Ramos (cell line): ENCODE results near the gene CPT2.
"Not testable (repeated sequence)": the region's sequence is repeated elsewhere in the genome, so short reads cannot be mapped to it uniquely, and the experiment has no call there.

Source experiments
- in situ Hi-C: fragments of 300-500 bp; cut with MboI; formaldehyde crosslinking; loops from one replicate; pipeline ENCODE4 v1.14.3; 2022; ENCODE audit warnings: low sequenced_read_pairs; ENCODE audit not compliant: unreplicated experiment

The CPT2 gene

DNA sequence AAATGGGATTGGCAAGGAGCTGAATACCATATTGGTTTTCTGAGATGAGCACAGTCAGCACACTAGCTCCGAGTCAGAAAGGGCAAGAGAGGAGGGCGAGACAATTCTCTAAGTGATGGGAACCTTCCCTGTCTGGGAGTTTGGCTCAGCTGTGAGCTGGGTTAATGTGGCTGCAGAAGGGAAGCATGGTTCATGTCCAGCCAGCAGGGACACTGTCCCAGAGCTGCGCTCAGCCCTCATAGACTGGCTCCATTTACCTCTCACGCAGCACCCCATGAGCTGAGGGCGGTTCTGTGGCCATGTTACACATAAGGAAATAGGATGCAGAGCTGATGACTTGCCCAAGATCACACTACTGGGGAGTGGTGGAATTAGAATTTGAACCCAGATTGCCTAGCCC is 15.7 kb upstream of the CPT2 start:
- in situ Hi-C loops: loop anchor here (25.0 kb wide), 1 partner anchor 469 kb away; no protein-coding TSS in a partner anchor

DNA sequence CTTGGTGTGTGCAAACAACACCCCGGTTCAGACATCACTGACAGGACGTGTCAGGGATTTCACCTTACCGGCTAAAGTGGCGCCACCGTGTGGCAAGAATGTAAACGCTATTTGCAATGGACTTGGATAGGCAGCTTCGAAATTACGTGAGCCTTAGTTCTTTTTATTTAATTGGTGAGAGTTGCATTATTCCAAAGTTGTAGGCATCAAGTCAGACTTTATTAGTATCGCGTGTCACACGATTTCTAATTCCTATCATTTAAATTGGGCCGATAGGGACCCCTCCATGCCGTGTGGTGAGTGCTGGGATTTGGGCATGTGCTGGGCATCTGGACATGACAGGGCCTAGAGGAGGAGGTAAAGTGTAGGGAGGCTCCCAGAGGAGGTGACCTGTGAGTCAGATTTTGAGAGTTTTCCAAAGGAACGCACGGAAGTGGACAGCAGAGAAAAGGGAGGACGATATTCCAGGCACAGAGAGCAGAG is 14.5 kb upstream of the CPT2 start:
- in situ Hi-C loops: loop anchor here (25.0 kb wide), 1 partner anchor 470 kb away; no protein-coding TSS in a partner anchor

DNA sequence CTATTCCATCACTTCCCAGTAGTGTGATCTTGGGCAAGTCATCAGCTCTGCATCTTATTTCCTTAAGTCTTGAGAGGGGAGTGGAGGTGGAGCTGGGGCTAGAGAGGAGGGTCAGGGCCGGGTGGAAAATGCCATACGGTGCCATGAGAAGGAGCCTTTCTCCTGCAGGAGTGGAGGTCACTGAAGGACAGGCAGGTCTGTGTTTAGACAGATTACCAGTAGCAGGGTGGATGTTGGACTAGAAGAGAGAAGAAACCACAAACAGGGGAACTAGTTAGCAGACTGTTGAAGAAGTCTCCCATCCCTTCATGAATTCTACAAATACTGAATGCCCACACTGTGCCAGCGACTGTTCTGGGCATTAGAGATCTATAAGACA is 13.9 kb upstream of the CPT2 start:
- in situ Hi-C loops: loop anchor here (25.0 kb wide), 1 partner anchor 470 kb away; no protein-coding TSS in a partner anchor

GRCh38 chr1:53183095-53183990 is 13.3 kb upstream of the CPT2 start:
- in situ Hi-C loops: loop anchor here (25.0 kb wide), 1 partner anchor 471 kb away; no protein-coding TSS in a partner anchor

DNA sequence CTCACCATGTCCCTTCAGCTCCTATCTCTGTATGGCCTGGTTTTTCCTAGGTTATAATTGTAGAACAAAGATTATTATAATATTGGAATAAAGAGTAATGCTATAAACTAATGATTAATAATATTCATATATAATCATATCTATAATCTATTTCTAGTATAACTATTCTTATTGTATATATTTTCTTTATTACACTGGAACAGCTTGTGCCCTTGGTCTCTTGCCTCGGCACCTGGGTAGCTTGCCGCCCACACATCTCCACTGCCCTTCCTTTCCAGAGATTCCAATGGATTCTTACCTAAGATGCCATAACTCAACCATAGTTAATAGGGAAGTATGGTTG is 10.7 kb upstream of the CPT2 start:
- in situ Hi-C loops: loop anchor here (25.0 kb wide), 1 partner anchor 474 kb away; no protein-coding TSS in a partner anchor

- in situ Hi-C loops: loop anchor here (25.0 kb wide), 1 partner anchor 474 kb away; no protein-coding TSS in a partner anchor
These were observed 10.1 kb upstream of the CPT2 start for GRCh38 chr1:53186533-53186932.

- in situ Hi-C loops: loop anchor here (25.0 kb wide), 1 partner anchor 475 kb away; no protein-coding TSS in a partner anchor
These were observed 9.2 kb upstream of the CPT2 start for GRCh38 chr1:53187401-53187800.

- in situ Hi-C loops: loop anchor here (25.0 kb wide), 1 partner anchor 476 kb away; no protein-coding TSS in a partner anchor
These were observed 8.5 kb upstream of the CPT2 start for GRCh38 chr1:53188099-53188498.

DNA sequence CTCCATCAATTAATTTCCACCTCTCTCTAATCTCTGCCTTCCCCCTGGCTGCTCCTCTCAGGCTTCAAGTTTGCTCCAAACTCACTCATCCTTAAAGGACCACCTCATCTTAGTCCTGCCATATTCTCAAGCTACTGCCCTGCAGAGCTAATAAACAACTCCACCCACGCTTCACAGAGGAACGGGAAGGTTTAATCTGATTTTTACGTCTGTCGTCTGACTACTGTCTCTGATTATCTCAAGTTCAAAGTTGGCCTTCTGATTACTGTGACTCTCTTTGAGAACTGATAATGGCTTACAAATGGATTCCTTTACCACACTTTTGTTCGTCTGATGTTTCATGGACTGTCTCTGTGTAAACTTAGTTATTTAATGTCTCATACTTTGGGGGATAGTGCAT is 7.6 kb upstream of the CPT2 start:
- in situ Hi-C loops: loop anchor here (25.0 kb wide), 1 partner anchor 477 kb away; no protein-coding TSS in a partner anchor

DNA sequence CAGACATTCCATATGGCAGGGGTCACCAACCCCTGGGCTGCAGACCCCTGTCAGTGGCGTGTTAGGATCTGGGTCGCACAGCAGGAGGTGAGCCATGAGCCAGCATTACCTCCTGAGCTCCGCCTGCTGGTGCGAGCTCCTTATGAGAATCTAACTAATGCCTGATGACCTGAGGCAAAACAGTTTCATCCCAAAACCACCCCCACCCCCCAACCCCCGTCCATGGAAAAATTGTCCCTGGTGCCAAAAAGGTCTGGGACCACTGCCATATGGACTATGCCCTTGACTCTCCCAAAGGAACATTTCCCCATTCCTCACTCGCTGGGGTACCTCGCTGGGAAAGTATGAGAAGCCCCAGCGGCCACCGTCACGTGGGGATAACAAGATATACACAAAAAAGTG is 6.4 kb upstream of the CPT2 start:
- in situ Hi-C loops: loop anchor here (25.0 kb wide), 1 partner anchor 478 kb away; no protein-coding TSS in a partner anchor

DNA sequence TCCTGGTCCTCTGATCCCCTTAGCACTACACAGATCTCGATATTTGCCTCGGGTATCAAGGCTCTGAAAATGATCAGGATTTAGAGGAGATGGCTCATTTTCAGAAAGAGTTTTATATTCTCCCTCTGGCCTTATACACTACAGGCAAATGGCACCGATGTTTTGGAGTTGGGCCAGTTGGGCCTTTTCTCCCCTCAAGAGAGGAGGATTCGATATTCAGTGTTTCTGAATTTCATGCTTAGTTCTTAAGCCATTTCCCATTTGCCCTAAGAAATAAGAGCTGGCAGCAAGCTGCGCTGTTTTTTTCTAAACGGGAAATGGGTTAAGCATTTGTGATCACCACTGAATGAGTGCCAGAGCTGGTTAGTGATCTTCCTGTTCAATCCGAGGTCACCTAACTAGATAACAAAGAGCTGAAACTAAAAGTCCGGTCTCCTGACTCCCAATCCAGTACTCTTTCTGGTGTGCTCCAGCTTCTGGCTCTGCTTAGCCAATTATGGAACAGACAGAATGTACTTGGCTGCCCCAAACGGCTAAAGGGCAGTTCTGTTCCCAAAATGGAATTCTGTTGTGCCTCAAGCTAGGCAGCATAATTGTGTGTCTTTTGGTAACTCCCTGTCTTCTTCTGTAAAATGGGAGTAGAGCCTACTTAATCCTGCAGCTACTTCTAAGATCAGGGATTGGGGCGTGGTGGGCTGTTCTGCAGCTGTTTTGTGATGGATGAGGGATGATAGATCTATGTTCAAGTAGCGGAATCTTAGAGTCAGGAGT is 1.2 kb upstream of the CPT2 start:
- in situ Hi-C loops: loop anchor here (25.0 kb wide), 1 partner anchor 483 kb away; no protein-coding TSS in a partner anchor

- in situ Hi-C loops: loop anchor here (25.0 kb wide), 1 partner anchor 484 kb away; no protein-coding TSS in a partner anchor
These were observed 573 bp upstream of the CPT2 start for GRCh38 chr1:53196017-53196484.

- in situ Hi-C loops: loop anchor here (25.0 kb wide), 1 partner anchor 485 kb away; no protein-coding TSS in a partner anchor
These were observed 922 bp downstream of the CPT2 start for GRCh38 chr1:53197291-53198200.

DNA sequence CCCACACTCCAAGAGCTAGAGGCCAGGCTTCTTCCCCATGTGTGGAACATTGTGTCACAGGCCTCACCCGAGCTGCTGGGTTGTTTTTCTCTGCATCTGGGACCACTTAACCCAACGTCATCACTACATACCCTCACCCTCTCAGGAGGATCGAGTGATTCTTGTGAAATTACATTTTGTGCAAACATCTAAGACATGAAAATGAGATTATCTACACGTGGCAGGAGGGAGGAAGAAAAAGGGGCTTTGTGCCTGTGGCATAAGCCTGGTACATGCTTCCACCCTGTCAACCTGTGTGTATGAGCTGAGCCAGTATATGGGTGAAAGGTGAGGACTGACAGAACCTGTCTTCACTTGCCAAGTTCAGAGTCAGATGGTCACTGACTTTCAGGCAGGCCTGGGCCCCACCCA is 1.6 kb downstream of the CPT2 start:
- in situ Hi-C loops: loop anchor here (25.0 kb wide), 1 partner anchor 486 kb away; no protein-coding TSS in a partner anchor

DNA sequence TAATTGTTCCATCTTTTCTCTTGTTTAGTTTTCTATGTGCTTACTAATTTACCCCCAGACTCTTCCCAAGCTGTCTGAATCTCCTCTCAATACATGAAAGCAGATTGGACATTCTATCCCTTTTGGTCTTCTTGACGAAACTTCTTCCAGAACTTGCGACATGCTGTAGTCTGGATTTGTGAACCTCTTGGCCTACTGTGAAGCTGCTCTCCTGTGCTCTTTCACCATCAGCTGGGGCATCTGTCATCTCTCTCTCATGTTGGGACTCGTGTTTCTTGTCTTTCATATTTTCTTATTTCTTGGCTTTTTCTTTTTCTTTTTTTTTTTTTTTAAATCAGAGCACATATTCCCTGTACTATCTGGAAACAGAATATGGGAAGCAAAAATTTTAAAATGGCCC is 6.8 kb downstream of the CPT2 start:
- in situ Hi-C loops: no loop called here

DNA sequence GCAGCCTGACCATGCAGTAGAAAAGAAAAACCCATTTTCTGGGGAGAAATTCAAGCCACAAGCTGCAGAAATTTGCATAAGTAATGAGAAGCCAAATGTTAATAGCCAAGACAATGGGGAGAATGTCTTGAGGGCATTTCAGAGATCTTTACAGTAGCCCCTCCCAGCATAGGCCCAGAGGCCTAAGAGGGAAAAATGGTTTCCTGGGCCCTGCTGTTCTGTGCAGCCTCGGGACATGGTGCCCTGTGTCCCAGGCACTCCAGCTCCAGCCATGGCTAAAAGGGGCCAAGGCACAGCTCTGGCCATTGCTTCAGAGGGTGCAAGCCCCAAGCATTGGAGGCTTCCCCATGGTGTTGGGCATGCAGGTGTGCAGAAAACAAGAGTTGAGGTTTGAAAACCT is 8.9 kb downstream of the CPT2 start:
- in situ Hi-C loops: not testable (repeated sequence)

DNA sequence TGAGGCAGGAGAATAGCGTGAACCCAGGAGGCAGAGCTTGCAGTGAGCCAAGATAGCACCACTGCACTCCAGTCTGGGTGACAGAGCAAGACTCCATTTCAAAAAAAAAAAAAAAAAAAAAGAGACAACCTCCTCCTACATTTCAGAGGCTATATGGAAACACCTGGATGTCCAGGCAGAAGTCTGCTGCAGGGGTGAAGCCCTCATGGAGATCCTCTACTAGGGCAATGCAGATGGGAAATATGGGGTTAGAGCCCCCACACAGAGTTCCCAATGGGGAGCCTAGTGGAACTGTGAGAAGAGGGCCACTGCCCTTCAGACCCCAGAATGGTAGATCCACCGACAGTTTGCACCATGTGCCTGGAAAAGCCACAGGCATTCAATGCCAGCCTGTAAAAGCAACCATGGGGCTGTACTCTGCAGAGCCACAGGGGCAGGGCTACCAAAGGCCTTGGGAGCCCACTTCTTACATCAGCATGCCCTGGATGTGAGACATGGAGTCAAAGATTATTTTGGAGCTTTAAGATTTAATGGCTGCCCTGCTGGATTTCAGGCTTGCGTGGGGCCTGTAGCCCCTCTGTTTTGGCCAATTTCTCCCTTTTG is 9.6 kb downstream of the CPT2 start:
- in situ Hi-C loops: not testable (repeated sequence)

GRCh38 chr1:53206735-53207379 is 10.2 kb downstream of the CPT2 start:
- in situ Hi-C loops: no loop called here
